GM12874 (cell line): ENCODE data around the gene SRSF8.

ENCODE experiments used
- TF ChIP-seq, protein P1 (sequence below): IDR thresholded peaks from 2 replicates; pipeline ENCODE4 v1.5.1; 2011; ENCODE audit warnings: low read depth, mild to moderate bottlenecking, control low read depth, low read length, moderate library complexity; ENCODE audit not compliant: insufficient read depth

SRSF8 gene

DNA sequence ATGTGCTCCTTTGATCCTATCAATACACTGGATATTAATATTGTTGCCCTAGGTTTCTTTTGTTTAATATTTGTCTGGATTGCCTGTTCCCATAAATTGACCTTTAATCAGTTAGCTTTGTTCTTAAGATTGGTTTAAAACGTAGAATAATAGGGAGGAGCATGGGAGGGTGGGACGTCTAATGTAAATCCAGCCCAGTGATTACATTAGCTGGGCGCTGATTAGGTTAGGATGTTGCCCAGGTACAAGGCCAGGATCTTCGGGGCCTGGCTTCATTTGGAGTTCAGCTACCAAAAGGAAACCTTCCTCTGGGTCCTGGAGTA is at the start of gene SRSF8:
Gene SRSF8, plus strand, starts transcription at position 204 of the 323 bp plus-strand sequence. CDS start 308 bp downstream, outside the sequence.
- TF ChIP-seq, protein P1, sequence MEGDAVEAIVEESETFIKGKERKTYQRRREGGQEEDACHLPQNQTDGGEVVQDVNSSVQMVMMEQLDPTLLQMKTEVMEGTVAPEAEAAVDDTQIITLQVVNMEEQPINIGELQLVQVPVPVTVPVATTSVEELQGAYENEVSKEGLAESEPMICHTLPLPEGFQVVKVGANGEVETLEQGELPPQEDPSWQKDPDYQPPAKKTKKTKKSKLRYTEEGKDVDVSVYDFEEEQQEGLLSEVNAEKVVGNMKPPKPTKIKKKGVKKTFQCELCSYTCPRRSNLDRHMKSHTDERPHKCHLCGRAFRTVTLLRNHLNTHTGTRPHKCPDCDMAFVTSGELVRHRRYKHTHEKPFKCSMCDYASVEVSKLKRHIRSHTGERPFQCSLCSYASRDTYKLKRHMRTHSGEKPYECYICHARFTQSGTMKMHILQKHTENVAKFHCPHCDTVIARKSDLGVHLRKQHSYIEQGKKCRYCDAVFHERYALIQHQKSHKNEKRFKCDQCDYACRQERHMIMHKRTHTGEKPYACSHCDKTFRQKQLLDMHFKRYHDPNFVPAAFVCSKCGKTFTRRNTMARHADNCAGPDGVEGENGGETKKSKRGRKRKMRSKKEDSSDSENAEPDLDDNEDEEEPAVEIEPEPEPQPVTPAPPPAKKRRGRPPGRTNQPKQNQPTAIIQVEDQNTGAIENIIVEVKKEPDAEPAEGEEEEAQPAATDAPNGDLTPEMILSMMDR, result no peak

GRCh38 chr11:95024958-95025357 is 41.8 kb upstream of the SRSF8 start, which contains the start of gene KDM4E:
Gene KDM4E (plus strand): TSS chr11:95025258. CDS start chr11:95025558, 300 bp downstream.
- TF ChIP-seq, protein P1, result no peak

DNA sequence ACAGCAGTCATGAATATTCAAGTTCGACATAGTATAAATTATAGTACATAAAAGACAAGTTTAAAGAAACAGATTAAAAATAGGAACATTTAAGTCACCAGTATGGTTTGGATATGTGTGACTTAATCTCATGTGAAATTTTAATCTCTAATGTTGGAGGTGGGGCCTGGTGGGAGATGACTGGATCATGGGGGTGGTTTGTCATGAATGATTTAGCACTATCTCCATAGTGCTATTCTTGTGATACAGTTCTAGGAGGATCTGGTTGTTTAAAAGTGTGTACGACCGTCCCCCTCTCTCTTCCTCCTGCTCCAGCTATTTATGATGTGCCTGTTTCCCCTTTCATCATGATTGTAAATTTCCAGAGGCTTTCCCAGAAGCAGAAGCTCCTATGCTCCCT is 38.4 kb upstream of the SRSF8 start:
- TF ChIP-seq, protein P1, result no peak

- TF ChIP-seq, protein P1, result no peak
Observed at GRCh38 chr11:95033051-95033450, 33.7 kb upstream of the SRSF8 start.

- TF ChIP-seq, protein P1, result no peak
Observed at GRCh38 chr11:95035316-95035715, 31.4 kb upstream of the SRSF8 start.

DNA sequence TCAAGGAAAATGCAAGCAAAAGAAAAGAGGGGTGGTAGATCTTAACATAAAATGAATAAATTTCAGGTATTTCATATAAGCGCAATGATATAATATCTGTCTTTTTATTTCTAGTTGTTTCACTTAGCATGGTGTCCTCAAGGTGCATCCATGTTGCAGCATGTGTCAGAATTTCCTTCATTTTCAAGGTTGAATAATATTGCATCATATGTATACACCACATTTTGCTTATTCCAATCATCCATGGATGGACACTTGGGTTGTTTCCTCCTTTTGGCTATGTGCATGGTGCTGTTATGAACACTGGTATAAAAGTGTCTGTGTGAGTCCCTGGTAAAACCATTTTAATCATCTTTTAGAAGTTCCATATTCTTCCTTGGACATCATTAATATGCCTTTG is 24.5 kb upstream of the SRSF8 start:
- TF ChIP-seq, protein P1, result no peak

DNA sequence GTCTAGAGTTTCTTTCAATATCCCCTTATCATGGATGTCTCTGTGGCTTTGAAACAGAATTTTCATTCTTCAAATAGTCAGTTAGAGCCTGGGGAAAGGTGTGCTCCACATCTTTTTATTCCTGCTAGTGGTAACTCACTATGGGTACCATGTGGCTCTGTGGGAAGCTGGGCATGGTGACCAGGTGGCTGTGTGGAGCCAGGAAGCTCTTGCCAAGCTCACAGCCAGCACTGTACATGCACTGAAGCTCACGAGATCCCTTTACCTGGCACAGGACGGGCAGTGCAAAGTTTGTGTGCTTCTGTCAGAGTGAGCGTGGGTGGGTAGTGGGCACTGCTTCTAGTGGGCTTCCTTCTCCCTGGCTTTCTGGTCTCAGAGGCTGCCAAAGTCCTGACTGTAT is 23.8 kb upstream of the SRSF8 start:
- TF ChIP-seq, protein P1, result no peak

GRCh38 chr11:95044010-95044409 is 22.7 kb upstream of the SRSF8 start:
- TF ChIP-seq, protein P1, result no peak
